ENCODE data around the gene COLEC11. TPM values are rescaled to one million over a fixed set of nuclear protein-coding genes. Genes with fewer than 3 reads are reported as not detected.

Gene COLEC11
- total RNA-seq, 1 donor from 2014 or later = 0.26 TPM

- Histone ChIP-seq H3K27me3 (ENCODE audit: control insufficient read depth, insufficient read depth, low read length) (no peaks in the 10 kb centered on the region), H3K36me3 (ENCODE audit: control insufficient read depth, insufficient read depth, low read length) (no peaks in the 10 kb centered on the region), H3K4me3 (ENCODE audit: low read depth, low read length) (no peak overlapping the region)
- FAIRE-seq (no peak), DNase-seq (ENCODE audit: low read depth) (no peak)
- TF ChIP-seq, protein P1, sequence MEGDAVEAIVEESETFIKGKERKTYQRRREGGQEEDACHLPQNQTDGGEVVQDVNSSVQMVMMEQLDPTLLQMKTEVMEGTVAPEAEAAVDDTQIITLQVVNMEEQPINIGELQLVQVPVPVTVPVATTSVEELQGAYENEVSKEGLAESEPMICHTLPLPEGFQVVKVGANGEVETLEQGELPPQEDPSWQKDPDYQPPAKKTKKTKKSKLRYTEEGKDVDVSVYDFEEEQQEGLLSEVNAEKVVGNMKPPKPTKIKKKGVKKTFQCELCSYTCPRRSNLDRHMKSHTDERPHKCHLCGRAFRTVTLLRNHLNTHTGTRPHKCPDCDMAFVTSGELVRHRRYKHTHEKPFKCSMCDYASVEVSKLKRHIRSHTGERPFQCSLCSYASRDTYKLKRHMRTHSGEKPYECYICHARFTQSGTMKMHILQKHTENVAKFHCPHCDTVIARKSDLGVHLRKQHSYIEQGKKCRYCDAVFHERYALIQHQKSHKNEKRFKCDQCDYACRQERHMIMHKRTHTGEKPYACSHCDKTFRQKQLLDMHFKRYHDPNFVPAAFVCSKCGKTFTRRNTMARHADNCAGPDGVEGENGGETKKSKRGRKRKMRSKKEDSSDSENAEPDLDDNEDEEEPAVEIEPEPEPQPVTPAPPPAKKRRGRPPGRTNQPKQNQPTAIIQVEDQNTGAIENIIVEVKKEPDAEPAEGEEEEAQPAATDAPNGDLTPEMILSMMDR (IDR thresholded peaks at IDR 0.05; ENCODE audit: insufficient read depth, low read length, severe bottlenecking) = no peak
Observed at GRCh38 chr2:3664925-3665324, 70.0 kb downstream of the COLEC11 start.

DNA sequence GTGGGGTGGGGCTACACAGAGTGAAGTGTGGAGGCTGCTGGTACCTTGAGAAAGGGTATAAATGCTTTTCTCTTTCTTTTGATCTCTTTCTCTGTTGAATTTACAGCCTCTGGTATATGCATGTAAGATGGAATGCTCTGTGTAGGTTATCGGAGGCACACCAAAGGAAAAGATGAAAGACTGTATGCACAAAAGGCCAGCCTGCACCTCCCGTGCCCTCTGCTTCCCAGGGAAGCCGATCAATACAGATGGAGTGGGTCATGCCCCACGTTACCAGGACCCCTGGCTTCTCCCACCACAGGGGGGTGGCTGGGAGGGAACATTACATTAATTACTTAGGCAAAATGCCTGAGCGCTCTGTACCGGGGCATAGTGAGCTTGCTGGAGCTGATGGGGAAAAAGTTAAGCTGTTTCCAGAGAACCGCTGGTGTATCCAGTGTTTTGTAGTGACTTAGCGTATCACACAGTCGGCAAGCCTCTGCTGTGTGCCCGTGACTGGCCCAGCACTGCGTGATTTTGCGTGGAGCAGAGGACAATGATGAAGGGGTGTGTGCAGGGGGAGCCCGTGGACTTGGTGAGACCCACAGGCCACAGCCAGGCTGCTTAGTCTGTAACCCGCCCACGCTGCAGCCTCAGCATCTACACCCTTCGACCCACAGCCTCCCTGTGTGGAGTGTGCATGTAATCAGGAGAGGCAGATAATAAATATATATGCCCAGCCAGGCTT, 71.1 kb downstream of the COLEC11 start:
- TF ChIP-seq, protein P1 (IDR thresholded peaks at IDR 0.05; ENCODE audit: insufficient read depth, low read length, severe bottlenecking) = no peak
- no peak overlapping the region for H3K4me3 ChIP-seq (ENCODE audit: low read depth, low read length)

DNA sequence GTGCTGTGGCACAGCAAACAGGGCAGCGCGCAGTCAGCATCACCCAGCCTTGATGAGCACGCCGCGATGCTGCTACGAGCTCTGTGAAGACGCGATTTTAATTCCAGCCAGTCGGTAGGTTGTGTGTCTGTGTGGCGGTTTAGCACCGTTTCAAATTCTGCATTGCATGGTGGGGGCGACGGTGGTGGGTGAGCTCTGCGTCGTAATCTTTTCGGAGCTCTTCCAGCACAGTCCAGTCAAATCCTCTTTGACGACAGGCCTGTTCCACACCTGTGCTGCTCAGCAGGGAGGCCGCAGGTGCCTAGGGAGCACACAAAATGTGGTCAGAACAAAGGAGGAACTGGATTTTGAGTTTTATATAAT, 71.7 kb downstream of the COLEC11 start:
- Histone ChIP-seq H3K27me3 (ENCODE audit: control insufficient read depth, insufficient read depth, low read length) (no peaks in the 10 kb centered on the region), H3K36me3 (ENCODE audit: control insufficient read depth, insufficient read depth, low read length) (no peaks in the 10 kb centered on the region), H3K4me3 (ENCODE audit: low read depth, low read length) (no peak overlapping the region)
- TF ChIP-seq, protein P1 (IDR thresholded peaks at IDR 0.05; ENCODE audit: insufficient read depth, low read length, severe bottlenecking) = no peak
- FAIRE-seq = no peak
- DNase-seq (ENCODE audit: low read depth) = no peak

More for the DNA sequence above, 71.1 kb downstream of the COLEC11 start:
- Histone ChIP-seq H3K27me3 (ENCODE audit: control insufficient read depth, insufficient read depth, low read length) (no peaks in the 10 kb centered on the region), H3K36me3 (ENCODE audit: control insufficient read depth, insufficient read depth, low read length) (no peaks in the 10 kb centered on the region)
- FAIRE-seq (no peak), DNase-seq (ENCODE audit: low read depth) (no peak)

DNA sequence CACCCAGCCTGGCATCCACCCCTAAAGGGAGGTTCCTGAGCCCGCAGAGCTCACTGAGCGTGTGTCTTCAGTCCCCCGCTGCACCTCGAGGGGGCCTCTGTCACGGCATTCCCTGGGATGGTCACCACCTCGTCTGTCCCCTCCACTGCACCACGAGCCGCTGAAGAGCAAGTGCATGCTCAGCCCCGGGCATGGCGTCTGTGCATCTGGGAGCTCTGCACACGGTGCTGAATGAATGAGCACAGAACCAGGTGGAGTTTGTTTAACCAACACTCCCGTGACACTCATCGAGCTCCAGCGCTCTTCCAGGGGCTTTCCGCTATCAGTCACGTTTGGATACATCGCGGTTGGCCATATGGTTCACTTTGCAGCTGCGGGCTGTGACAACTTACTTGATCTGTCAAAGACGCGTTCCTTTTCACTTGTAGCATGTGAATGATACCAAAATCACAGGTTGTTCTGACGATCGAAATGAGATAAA, 72.3 kb downstream of the COLEC11 start:
- Histone ChIP-seq H3K27me3 (ENCODE audit: control insufficient read depth, insufficient read depth, low read length) (no peaks in the 10 kb centered on the region), H3K36me3 (ENCODE audit: control insufficient read depth, insufficient read depth, low read length) (no peaks in the 10 kb centered on the region), H3K4me3 (ENCODE audit: low read depth, low read length) (no peak overlapping the region)
- FAIRE-seq = no peak
- TF ChIP-seq, protein P1 (IDR thresholded peaks at IDR 0.05; ENCODE audit: insufficient read depth, low read length, severe bottlenecking) = no peak
- DNase-seq (ENCODE audit: low read depth) = no peak

DNA sequence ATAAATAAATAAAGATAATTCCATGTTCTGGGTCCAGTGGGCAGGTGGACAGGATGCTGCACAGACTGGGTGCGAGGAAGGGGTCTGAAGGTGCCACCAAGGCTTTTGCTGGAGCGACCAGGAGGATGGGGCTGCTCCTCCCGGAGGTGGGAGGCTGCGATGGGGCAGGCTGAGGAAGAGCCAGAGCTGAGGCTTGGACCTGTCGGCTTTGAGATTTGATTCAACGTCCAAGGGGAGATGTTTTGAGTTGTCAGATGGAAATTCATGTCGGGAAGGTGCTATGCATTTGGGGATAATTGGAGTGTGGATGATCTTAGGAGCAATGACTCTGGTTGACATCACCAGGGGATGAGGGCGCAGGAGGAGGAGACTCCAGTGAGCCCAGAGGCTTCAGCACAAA, 74.7 kb downstream of the COLEC11 start:
- Histone ChIP-seq H3K4me3 (ENCODE audit: low read depth, low read length) (no peak overlapping the region), H3K27me3 (ENCODE audit: control insufficient read depth, insufficient read depth, low read length) (no peaks in the 10 kb centered on the region), H3K36me3 (ENCODE audit: control insufficient read depth, insufficient read depth, low read length) (no peaks in the 10 kb centered on the region)
- TF ChIP-seq, protein P1 (IDR thresholded peaks at IDR 0.05; ENCODE audit: insufficient read depth, low read length, severe bottlenecking) = no peak
- DNase-seq (ENCODE audit: low read depth) (no peak), FAIRE-seq (no peak)

DNA sequence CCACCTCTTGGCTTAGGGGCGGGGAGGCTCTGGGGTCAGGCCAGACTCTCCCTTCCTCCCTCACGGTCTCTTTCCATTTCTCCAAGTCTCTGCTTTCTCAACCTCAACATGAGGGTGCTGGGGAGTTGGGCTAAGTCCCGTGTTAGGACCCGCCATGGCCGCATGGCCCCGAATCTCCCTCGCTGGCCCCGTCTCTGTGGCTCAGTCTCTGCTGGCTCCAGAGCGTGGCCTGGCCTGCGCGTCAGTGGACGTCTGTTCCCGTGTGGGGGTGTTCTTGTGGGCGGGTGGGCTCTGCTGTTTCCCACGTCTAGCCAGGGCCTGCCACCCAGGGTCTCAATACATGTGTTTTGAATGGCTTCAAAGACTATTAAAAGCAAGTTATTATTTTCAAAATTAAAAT, 75.5 kb downstream of the COLEC11 start:
- DNase-seq (ENCODE audit: low read depth) = no peak
- no peak for FAIRE-seq
- Histone ChIP-seq H3K4me3 (ENCODE audit: low read depth, low read length) (no peak overlapping the region), H3K27me3 (ENCODE audit: control insufficient read depth, insufficient read depth, low read length) (no peaks in the 10 kb centered on the region), H3K36me3 (ENCODE audit: control insufficient read depth, insufficient read depth, low read length) (no peaks in the 10 kb centered on the region)
- TF ChIP-seq, protein P1 (IDR thresholded peaks at IDR 0.05; ENCODE audit: insufficient read depth, low read length, severe bottlenecking) = no peak
